ENCODE measurements around the gene ZCCHC14.
A peak's percentile ranks its signal among the peaks of the same experiment; 100 is the strongest.

Gene ZCCHC14

DNA sequence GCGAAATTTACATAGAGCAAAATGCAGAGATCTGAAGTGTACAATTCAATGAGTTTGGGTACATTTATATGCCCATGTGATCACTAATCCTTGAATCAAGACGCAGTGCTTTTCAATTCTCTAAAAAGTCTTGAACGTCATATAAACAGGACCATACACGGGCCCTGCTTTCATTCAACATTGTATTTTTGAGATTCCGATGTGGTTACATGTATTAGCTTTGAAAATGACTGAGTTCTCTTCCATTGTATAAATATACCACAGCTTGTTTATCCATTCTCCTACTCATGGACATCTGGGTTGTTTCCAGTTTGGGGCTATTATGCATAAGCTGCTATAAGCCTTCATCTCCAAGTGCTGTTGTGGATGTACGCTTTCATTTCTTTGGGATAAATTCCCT, 45.5 kb downstream of the ZCCHC14 start:
- TF ChIP-seq, protein P1, sequence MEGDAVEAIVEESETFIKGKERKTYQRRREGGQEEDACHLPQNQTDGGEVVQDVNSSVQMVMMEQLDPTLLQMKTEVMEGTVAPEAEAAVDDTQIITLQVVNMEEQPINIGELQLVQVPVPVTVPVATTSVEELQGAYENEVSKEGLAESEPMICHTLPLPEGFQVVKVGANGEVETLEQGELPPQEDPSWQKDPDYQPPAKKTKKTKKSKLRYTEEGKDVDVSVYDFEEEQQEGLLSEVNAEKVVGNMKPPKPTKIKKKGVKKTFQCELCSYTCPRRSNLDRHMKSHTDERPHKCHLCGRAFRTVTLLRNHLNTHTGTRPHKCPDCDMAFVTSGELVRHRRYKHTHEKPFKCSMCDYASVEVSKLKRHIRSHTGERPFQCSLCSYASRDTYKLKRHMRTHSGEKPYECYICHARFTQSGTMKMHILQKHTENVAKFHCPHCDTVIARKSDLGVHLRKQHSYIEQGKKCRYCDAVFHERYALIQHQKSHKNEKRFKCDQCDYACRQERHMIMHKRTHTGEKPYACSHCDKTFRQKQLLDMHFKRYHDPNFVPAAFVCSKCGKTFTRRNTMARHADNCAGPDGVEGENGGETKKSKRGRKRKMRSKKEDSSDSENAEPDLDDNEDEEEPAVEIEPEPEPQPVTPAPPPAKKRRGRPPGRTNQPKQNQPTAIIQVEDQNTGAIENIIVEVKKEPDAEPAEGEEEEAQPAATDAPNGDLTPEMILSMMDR (IDR thresholded peaks at IDR 0.05; ENCODE audit: low read depth, low read length) = no peak
- H3K4me3 ChIP-seq (replicated peaks in 1 of 2; ENCODE audit: low read depth in 2 of 2, low read length in 2 of 2) = no peak overlapping the region

GRCh38 chr16:87446479-87446878, 46.3 kb downstream of the ZCCHC14 start:
- H3K4me3 ChIP-seq (replicated peaks in 1 of 2; ENCODE audit: low read depth in 2 of 2, low read length in 2 of 2) = no peak overlapping the region
- TF ChIP-seq, protein P1 (IDR thresholded peaks at IDR 0.05; ENCODE audit: low read depth, low read length) = no peak
- no peak for DNase-seq (ENCODE audit: low read depth in 2 of 2)

More for the DNA sequence above, 45.5 kb downstream of the ZCCHC14 start:
- peak in 1 of 2 donors; percentile 73 for DNase-seq (ENCODE audit: low read depth in 2 of 2)

DNA sequence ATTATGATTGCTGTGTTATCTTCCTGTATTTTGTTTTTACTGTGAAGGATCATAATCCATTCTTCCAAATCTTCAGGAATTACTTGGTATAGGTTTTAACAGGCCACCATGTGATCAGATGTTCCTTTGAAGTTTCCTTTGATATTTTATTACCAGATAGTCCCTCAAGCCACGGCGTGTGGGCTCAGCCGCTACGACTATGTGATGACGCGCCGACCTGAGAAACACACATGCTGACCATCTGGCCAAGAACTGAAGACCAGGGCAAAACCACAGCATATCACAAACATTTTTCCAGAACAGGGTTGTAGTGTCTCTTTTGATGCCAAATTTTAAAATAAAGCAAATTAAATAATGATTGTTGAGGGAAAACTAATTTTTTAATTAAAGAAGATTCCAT, 47.3 kb downstream of the ZCCHC14 start:
- no peak for DNase-seq (ENCODE audit: low read depth in 2 of 2)
- TF ChIP-seq, protein P1 (IDR thresholded peaks at IDR 0.05; ENCODE audit: low read depth, low read length) = no peak
- H3K4me3 ChIP-seq (replicated peaks in 1 of 2; ENCODE audit: low read depth in 2 of 2, low read length in 2 of 2) = no peak overlapping the region

- TF ChIP-seq, protein P1 (IDR thresholded peaks at IDR 0.05; ENCODE audit: low read depth, low read length) = no peak
These were observed 48.9 kb downstream of the ZCCHC14 start for GRCh38 chr16:87443964-87444363.

GRCh38 chr16:87443016-87443415, 49.8 kb downstream of the ZCCHC14 start:
- no peak for DNase-seq (ENCODE audit: low read depth in 2 of 2)
- TF ChIP-seq, protein P1 (IDR thresholded peaks at IDR 0.05; ENCODE audit: low read depth, low read length) = no peak
- H3K4me3 ChIP-seq (replicated peaks in 1 of 2; ENCODE audit: low read depth in 2 of 2, low read length in 2 of 2) = no peak overlapping the region

More at GRCh38 chr16:87443964-87444363, 48.9 kb downstream of the ZCCHC14 start:
- no peak overlapping the region for H3K4me3 ChIP-seq (replicated peaks in 1 of 2; ENCODE audit: low read depth in 2 of 2, low read length in 2 of 2)
- DNase-seq (ENCODE audit: low read depth in 2 of 2) = no peak

GRCh38 chr16:87442581-87442966, 50.2 kb downstream of the ZCCHC14 start:
- TF ChIP-seq, protein P1 (IDR thresholded peaks at IDR 0.05; ENCODE audit: low read depth, low read length) = no peak
- DNase-seq (ENCODE audit: low read depth in 2 of 2) = no peak
- no peak overlapping the region for H3K4me3 ChIP-seq (replicated peaks in 1 of 2; ENCODE audit: low read depth in 2 of 2, low read length in 2 of 2)

- TF ChIP-seq, protein P1 (IDR thresholded peaks at IDR 0.05; ENCODE audit: low read depth, low read length) = no peak
- no peak overlapping the region for H3K4me3 ChIP-seq (replicated peaks in 1 of 2; ENCODE audit: low read depth in 2 of 2, low read length in 2 of 2)
- no peak for DNase-seq (ENCODE audit: low read depth in 2 of 2)
These were observed 50.8 kb downstream of the ZCCHC14 start for GRCh38 chr16:87441886-87442580.
